HG02798 (cell line): ENCODE data around the gene OR6C74.

ENCODE experiments used
- ATAC-seq: cut with Tn5 transposase; IDR thresholded peaks from one replicate; pipeline ENCODE4 v1.9.1; 2021; ENCODE audit warnings: mild to moderate bottlenecking; ENCODE audit not compliant: unreplicated experiment, poor library complexity

The OR6C74 gene

DNA sequence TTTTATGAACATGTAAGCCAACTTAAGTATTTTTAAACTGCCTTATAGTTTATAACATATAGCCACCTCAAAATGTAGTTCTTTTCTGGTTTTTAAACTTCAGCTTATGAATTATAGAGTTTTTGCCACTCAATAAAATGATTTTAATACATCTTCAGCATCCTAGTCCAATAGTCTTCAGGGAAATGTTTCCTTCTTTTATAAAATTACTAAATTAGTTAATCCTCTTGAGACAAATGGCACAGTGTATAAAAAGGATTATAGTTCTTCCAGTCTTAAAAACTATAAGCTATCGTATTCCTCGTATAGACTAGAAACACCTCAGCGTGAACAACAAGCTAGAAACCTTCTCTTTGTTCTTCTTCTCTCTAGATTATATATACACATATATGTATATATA lies at the start of gene OR6C74:
OR6C74 (plus strand) TSS at position 301 of the 400 bp plus-strand sequence. CDS start 2,679 bp downstream, outside the sequence.
- ATAC-seq, result no peak

- no peak for ATAC-seq
These were observed 23.7 kb upstream of the OR6C74 start, which contains the start of gene OR10A7 for GRCh38 chr12:55220725-55221124. OR10A7 (plus strand) TSS chr12:55221025; CDS start chr12:55221025, 0 bp downstream.

DNA sequence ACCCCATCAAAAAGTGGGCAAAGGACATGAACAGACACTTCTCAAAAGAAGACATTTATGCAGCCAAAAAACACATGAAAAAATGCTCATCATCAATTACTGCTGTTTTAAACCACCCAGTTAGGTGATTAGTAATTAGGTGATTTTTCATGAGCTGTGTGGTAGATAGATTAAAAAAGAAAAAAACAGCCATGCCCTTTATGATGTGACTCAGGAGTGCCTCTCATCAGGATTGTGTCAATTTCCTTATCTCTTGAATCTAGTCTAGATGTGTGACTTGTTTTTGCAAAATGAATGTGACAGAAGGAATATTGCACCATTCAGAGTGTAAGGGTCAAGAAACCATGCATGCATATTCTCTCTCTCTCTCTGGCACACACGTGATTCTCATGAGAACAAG lies 17.9 kb upstream of the OR6C74 start:
- ATAC-seq, result no peak

DNA sequence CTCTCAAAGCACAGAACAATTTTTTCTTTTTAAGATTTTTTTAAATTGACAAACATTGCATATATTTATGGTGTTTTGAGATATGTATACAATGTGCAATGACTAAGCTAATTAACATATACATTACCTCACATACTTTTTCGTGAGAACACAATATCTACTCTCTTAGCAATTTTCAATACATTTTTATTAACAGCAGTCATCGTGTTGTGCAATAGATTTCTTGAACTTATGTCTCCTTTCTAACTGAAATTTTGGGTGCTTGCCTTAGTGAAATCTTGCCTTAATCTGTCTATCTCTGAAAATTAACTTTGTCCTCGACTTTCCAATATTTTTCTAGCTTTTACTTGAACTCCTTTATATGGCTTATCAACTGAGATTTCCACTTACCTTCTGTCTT lies 16.8 kb upstream of the OR6C74 start:
- ATAC-seq, result no peak

DNA sequence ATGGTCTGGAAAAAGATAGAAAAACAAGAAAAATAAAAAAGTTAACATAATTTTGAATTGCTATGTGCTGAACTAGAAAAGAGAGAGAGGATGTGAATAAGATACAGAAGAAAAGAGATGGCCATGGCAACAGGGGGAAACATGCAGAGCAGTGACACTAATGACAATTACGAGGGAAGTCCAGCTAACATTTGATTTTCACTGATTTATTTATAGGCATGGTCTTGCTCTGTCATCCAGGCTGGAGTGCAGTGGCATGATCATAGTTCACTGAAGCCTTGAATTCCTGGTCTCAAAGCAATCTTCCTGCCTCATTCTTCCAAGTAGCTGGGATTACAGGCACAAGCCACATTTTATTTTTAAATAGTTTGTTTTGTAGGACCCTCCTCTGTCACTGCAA lies 1.8 kb downstream of the OR6C74 start:
- ATAC-seq, result no peak

DNA sequence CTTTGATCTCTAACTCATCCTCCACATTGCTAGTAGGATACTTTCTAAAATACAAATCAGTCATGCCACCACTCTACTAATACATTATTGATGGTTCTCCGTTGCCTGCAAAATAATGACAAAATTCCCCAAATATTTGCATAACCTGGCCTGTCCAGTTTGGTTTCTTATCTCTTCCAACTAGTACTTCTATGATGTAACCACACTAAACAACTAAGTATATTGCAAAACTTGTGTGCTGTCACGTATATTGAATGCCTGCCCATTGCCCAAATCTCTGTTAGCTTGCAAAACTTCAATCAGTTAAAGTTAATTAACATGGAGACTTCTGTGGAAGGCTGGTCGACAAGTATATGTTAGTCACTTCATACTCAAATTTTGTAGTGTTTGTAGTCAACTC lies 6.5 kb downstream of the OR6C74 start:
- no peak for ATAC-seq

- no peak for ATAC-seq
These were observed 8.9 kb downstream of the OR6C74 start for GRCh38 chr12:55253281-55253680.

DNA sequence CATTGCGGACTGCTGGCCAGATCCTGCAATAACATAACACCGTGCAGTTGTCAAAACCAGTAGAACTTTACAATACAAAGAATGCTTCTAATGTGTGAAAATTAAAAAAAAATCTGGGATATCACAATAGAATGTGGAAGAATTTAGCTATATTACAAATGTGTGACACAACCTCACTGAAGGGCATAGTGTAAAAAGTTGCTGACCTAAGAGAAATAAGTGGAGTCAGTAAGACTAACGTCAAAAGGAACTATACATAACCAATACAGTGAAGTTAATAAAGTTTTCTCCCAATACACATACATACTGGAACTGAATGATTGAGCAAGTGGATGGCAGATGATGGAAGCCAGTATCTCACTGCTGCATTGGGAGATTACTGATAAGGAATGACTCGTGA lies 12.4 kb downstream of the OR6C74 start:
- ATAC-seq, result no peak

GRCh38 chr12:55258303-55258702 lies 13.9 kb downstream of the OR6C74 start:
- ATAC-seq, result no peak

DNA sequence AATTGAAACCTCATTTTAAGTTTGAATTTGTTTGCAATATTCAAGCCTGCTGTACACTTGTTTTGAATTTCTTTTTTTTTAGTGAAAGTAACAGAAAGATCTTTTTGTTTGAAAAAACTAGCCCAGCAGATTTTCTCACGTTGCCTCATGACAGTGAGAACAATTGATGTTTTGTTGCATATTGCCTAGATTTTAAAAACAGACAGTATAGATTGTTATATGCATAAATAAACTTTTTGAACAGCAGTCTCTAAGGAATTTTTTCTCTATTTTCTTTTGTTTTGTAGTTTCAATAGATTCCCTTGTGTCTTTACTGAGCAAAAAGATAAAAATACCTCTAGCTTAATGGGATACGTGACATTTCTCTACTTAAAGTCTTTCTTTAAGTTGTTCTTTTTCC lies 36.6 kb downstream of the OR6C74 start:
- ATAC-seq, result no peak

DNA sequence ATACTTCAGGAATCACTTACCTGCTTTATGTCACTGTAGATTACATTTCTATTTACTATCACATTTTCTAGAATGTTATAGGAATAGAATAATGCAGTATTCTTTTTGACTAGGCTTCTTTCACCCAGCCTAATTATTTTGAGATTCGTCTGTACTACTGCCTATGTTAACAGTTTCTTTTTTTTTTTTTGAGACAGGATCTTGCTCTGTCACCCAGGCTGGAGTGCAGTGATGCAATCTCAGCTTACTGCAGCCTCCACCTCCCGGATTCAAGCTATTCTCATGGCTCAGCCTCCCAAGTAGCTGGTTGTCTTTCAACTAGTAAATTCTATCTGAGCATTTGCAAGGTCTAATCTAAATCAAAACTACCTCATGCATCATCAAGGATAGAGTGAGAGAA lies 45.6 kb downstream of the OR6C74 start:
- ATAC-seq, result no peak
